HT-29 (cell line): Measurements from ENCODE around the gene HLF. TPM values are rescaled to one million over a fixed set of nuclear protein-coding genes. Genes with fewer than 3 reads are reported as not detected.

Experiments used
- DNase-seq: peaks from one replicate; pipeline ENCODE4 v3.0.0-alpha.2; 2015; ENCODE audit warnings: low spot score
- total RNA-seq: library from RNA; depleted of rRNA; stranded (reverse); fragments of >200 nt; shearing (Covaris generic); gene quantifications from 2 replicates; pipeline ENCODE4 v1.2.3, GENCODE V29; 2014

Gene HLF
- total RNA-seq, 1 experiment from 2014 or later, result 0.05 TPM

DNA sequence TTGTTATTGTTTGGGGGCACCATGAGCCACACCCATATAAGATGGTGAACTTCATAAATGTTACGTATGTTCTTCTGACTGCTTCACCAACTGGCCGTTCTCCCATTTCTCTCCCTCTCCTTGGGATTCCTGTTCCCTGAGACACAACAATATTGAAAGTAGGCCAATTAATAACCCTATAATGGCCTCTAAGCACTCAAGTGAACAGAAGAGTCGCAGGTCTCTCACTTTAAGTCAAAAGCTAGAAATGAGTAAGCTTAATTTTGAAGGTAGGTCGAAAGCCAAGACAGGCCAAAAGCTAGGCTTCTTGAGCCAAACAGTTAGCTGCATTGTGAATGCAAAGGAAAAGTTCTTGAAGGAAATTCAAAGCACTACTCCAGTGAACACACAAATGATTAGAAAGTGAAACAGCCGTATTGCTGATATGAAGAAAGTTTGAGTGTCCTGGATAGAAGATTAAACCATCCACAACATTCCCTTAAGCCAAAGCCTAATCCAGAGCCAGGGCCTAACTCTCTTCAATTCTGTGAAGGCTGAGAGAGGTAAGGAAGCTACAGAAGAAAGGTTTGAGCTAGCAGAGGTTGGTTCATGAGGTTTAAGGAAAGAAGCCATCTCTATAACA is 25.8 kb downstream of the HLF start:
- no peak for DNase-seq

DNA sequence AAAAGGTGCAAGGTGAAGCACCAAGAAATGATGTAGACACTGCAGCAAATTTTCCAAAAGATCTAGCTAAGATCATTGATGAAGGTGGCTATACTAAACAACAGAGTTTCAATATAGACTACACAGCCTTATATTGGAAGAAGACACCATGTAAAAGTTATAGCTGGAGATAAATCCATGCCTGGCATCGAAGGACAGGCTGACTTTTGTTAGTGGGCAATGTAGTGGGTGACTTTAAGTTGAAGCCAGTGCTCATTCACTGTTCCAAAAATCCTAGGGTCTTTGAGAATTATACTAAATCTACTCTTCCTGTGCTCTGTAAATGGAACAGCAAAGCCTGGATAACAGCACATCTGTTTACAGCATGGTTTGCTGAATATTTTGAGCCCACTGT is 26.4 kb downstream of the HLF start:
- no peak for DNase-seq

DNA sequence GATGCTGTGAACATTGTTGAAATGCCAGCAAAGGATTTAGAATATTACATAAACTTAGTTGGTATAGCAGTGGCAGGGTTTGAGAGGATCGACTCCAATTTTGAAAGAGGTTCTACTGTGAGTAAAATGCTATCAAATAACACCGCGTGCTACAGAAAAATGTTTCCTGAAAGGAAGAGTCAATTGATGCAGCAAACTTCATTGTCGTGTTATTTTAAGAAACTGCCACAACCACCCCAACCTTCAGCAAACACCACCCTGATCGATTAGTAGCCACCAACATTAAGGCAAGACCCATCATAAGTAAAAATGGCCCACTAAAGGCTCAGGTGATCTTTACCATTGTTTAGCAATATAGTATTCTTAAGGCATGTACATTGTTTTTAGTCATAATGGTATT is 27.3 kb downstream of the HLF start:
- DNase-seq, result no peak

- DNase-seq, result no peak
Observed at GRCh38 chr17:55294042-55294751, 29.4 kb downstream of the HLF start.

GRCh38 chr17:55295411-55296170 is 30.8 kb downstream of the HLF start:
- peak; percentile 84 for DNase-seq

DNA sequence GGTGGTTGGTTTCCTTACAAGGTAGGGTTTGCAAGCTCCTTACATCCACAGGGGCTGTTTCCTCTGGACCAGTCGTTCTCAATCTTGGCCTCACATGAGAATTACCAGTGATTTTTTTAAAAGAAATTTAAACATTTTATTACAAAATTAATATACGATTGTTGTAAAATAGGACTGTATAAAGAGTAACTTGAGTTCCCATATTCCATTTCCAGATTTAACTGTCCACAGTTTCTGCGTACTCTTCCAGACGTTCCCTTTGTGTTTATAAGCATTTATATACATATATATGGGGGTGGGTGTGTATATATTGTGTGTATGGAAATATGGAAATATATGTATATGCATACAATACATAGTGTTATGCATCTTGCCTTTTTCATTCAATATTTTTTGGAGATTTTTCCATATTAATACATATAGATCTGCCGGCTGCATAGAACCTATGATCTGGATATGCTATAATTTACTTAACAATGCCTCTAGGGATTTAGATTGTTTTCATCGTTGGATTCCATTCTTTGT is 31.5 kb downstream of the HLF start:
- no peak for DNase-seq

DNA sequence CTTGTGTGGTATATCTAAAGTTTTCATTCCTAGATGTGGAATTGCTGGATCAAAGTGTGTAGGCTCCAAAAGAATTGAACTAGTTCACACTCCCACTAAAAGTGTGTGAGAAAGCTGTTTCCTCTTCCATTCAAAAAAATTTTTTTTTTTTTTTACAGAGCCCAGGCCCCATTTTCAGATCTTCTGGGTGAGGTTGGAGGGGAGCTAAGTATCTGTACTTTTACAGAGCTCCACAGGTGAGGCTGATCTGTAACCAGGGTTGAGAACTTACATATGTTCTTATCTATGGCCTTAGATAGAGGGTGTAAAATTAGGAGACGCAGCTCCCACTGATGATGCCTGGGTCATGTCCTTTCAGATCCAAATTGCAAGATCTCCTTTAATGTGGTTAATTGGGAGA is 31.9 kb downstream of the HLF start:
- no peak for DNase-seq

DNA sequence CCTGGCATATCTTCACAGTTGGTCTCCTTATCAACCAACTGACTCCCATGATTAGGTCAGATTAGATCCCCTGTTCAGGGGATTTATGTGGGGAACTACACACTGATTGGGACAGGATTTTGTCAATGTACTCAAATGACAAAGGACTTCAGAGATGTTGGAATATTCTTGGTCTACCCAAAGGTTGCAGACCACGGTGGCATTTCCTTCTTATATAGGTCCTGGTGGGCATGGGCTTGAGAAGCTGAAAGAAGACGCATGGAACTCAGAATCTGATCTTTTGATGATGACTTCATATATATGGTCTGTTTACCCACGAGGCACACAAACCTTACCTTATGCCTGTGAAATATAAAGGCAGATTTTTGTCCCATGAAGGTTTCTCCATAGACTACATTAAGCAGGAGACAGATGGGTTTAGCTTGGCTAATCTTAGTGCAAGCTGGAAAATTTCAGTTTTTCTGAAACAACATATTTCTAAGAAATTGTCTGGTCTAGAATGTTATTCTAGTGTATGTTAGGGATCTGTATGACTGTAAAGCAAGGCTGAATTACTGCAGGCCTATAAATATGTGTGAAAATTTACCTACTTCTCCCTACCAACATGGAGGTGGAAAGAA is 33.5 kb downstream of the HLF start:
- DNase-seq, result no peak

DNA sequence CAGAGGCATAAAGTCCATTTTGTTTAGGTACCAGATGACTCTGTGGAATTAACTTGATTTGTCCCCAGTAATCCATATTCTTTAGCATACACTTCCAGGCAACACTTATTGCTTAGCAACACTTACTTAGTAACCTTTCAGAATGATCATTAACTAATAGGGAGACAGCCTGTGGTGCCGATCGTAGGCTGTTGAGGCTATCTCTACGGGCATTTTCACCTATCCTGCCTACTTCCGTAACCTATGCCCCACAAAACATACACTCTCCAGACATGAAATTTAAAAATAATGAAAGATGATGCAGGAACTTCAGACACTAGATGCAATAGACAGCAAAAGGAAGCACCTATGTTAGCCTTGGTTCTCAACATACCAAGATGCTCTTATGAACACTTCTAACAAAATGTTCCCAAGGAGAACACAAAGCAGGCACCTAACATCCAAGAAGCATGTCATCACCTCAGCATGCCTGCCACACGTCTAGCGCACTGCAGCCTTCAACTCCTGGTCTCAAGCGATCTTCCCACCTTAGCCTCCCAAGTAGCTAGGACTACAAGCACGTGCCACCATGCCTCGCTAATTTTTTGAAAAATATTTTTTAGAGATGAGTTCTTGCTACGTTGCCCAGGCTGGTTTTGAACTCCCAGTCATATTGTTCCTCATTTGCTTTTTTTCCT is 34.5 kb downstream of the HLF start:
- no peak for DNase-seq

GRCh38 chr17:55299890-55300289 is 35.1 kb downstream of the HLF start:
- no peak for DNase-seq

DNA sequence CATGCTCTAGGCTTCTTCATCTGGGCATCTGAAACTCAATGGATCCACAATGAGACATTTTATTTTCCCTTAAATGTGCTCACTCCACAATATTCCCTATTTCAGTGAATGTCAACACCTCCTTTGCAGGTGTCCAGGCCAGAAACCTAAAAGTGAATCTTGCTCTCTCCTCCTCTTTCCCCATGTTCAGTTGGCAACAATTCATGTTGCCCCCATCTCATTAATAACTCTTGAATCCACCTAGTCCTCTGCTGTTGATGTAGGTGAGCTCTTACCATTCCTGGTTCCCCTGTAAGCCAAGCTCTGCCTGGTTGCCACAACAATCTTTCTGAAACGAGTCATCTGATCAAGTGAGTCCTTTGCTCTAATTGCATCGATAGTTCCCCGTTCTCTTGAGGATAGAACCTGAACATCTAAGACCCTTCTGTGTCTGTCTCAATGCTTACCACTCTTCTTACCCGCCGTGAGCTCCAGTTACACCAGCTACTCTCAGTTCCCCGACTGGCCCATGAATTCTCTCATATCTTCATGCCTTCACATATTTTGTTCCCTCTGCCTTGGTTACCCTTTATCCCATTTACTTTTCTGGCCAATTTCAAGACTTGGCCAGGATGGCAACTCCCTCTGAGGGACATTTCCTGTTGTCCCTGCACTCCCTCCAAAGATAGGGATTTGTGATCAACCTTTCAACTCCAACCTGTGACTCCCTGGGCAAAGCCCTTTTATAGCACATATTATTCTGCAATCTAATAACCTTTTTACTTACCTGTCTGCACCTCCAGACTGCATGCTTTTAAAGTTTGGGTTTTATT is 35.9 kb downstream of the HLF start:
- no peak for DNase-seq

- DNase-seq, result no peak
Observed at GRCh38 chr17:55301521-55302406, 37.0 kb downstream of the HLF start.

DNA sequence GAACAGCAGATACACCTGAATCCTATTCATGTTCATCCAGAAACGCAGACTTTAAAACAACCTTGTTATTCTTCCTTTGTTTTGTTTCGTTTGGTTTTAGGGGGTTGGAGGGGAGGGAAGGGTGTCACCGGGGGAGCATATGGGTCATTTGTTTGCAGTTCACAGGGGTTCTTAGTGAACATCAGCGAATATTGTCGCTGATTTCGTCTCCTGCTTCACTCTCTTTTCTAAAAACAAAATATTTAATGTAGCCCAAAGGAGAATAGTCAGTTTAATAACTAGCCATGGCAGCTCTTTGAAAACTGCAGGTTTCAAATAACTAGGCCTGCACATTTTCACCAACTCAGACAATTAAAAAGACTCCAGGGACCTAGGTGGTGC is 37.6 kb downstream of the HLF start:
- no peak for DNase-seq

- DNase-seq, result no peak
Observed at GRCh38 chr17:55303008-55303493, 38.3 kb downstream of the HLF start.

DNA sequence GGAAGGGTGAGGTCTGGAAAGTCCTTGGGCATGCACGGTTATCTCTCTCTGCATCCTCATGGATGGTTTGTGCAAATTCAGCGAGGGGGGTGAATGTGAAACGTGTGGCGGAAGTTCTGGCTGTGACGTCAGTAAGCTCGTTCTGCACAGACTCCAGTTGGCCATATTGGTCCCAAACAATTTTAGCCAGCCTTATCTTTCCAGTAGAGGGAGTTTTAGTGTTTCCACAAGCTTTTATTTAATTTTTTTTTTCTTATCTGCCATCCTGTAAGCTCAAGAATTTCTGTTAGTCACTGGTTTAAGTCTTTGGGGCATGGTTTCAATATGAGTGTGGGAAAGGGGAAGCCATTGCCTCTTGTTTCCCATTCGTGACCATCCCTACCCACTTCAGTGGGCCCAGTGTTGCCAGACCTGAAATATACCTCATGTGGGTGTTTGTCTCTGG is 39.0 kb downstream of the HLF start:
- DNase-seq, result no peak

DNA sequence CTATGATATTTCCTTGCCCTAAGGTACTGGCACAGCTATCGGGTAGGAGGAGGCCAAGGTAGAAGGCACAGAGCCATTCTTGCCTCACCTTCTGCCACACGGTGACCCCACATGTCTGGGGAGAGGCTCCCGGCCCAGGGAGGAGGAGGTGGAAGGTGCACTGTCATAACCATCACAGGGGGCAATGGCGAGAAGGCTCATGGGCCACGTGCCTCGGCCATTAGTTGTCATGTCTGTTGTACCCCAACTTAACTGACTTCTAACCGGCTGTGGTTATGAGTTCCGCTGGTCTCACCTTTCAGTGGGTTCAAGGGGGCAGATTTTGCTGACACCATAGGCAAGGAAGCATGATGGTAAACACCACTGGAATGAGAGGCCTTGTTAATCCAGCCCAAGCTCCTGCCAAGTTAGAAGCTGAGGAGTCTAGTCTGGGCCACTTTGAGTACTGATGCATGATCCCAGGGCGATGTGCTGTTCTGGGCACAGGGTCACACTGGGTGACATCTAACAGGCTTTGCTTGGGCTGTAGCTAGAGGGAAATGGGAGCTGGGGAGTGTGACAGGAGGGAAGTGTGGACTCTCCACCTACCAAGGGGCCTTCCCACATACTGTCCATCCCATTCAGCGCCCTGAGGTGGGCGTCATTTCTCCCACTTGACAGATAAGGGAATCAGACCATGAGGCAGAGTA is 39.6 kb downstream of the HLF start:
- no peak for DNase-seq

GRCh38 chr17:55305321-55306087 is 40.7 kb downstream of the HLF start:
- no peak for DNase-seq

GRCh38 chr17:55307879-55308278 is 43.1 kb downstream of the HLF start:
- DNase-seq, result no peak
